Epithelial cell of esophagus (primary cell): ENCODE data around the gene IL12A.
A peak's percentile ranks its signal among the peaks of the same experiment; 100 is the strongest.

Source experiments
- DNase-seq: peaks from one replicate; pipeline ENCODE4 v3.0.0; 2010; ENCODE audit warnings: low read depth
- H3K4me3 ChIP-seq: 2 replicates; pipeline ENCODE4 v1.5.1; 2011; ENCODE audit warnings: mild to moderate bottlenecking, low read length, control low read depth
- TF ChIP-seq, protein P1 (sequence below): IDR thresholded peaks from 2 replicates; pipeline ENCODE4 v1.5.1; 2011; ENCODE audit warnings: low read depth, mild to moderate bottlenecking, low read length, control low read depth, inconsistent platforms; ENCODE audit not compliant: insufficient read depth; ENCODE audit errors: missing control alignments

Gene IL12A

DNA sequence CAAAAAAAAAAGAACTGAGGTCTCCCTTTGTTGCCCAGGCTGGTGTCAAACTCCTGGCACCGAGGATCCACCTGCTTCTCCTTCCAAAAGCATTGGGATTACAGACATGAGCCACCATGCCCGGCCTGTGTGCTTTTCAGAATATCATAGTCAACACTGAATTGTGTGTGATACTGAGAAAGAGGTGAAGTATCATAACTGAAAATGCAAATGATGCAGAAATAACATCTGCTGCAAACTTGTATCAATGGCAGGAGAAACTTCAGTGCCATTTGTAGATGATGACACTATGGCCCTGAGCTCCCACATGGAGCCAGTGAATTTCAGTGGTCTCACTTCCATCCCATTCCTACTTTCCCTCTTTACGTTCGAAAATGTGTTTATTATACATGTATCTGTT is 21.9 kb downstream of the IL12A start:
- TF ChIP-seq, protein P1, sequence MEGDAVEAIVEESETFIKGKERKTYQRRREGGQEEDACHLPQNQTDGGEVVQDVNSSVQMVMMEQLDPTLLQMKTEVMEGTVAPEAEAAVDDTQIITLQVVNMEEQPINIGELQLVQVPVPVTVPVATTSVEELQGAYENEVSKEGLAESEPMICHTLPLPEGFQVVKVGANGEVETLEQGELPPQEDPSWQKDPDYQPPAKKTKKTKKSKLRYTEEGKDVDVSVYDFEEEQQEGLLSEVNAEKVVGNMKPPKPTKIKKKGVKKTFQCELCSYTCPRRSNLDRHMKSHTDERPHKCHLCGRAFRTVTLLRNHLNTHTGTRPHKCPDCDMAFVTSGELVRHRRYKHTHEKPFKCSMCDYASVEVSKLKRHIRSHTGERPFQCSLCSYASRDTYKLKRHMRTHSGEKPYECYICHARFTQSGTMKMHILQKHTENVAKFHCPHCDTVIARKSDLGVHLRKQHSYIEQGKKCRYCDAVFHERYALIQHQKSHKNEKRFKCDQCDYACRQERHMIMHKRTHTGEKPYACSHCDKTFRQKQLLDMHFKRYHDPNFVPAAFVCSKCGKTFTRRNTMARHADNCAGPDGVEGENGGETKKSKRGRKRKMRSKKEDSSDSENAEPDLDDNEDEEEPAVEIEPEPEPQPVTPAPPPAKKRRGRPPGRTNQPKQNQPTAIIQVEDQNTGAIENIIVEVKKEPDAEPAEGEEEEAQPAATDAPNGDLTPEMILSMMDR = no peak
- no peak for DNase-seq
- no peak overlapping the region for H3K4me3 ChIP-seq

DNA sequence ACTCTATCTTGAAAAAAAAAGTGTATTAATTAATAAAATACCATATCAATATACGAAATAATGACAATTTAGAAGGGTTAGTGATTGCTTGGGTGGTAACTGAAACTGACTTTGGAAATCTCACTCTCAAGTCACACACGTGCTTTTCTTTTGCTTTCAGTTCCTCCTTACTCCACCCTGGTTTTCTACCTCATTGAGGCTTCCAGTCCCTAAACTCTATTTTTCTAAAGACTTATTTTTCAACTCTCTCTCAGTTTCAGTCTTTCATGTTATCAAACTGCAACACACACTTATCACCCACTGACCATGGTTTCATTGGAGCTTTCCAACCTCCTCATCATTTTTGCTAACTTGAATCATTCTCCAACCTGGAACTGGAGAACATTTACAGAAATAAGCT is 23.5 kb downstream of the IL12A start:
- no peak for DNase-seq
- H3K4me3 ChIP-seq = no peak overlapping the region
- TF ChIP-seq, protein P1 = no peak

DNA sequence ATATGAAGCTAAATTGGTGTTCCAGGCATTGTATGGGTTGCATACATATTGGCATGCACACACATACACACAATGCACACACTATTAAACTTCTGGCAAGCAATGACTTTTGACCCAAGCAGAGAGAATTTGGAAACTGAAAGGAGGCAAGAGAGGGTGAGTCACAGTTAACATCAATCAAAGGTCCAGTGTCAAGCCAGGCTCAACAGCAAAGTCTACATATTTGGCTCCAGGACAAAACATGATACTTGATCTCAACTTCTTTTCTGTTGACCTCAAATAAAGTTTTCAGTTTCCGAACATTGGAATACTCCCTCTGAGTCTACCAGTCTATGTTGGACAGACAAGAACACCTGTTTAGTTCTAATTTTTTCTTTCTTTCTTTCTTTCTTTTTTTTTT is 28.3 kb downstream of the IL12A start:
- peak; percentile 8 for DNase-seq
- no peak overlapping the region for H3K4me3 ChIP-seq
- TF ChIP-seq, protein P1 = no peak

DNA sequence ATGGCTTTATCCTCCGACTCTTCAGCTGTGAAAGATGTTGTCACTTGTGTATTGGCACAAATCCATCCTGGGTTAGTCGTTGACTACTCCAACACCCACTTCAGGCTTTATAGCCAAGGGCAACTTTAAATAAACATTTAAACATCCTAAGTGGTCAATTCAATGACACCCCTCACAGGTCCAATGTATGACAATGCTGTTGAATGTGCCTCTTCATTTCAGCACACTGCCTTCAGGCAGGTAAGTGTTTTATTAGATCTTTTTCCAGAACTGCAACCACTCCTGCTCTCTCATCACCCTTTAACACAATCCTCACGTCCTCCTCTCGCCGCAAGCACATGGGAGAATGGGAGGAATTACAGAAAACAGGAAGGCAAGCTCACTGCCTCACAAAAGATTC is 30.3 kb downstream of the IL12A start:
- no peak overlapping the region for H3K4me3 ChIP-seq
- TF ChIP-seq, protein P1 = no peak
- DNase-seq = no peak

DNA sequence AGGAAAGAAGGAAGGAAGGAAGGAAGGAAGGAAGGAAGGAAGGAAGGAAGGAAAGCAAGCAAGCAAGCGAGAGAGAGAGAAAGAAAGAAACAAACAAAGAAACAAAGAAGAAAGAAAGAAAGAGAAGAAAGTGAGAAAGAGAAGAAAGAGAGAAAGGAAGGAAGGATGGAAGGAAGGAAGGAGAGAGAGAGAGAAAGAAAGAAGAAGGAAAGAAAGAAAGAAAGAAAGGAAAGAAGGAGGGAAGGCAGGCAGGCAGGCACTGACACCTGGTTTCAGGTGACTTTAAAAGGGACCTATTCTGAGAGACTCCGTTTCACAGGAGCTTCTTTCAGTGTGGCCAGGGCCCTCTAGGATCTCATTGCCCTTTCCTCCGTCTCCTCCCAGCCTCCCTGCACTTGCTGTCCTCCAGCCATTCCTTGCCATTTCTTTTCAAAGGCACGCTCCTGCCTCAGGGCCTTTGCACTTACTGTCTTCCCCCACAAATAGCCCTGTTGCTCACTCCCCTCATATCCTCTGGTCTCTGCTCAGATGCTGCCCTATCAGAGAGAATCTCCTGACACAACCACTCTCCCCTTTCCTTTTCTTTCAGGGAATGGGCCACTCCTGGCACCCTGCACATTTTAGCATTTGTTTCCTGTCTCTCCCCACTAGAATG is 31.5 kb downstream of the IL12A start:
- no peak for DNase-seq
- no peak overlapping the region for H3K4me3 ChIP-seq
- TF ChIP-seq, protein P1 = no peak

DNA sequence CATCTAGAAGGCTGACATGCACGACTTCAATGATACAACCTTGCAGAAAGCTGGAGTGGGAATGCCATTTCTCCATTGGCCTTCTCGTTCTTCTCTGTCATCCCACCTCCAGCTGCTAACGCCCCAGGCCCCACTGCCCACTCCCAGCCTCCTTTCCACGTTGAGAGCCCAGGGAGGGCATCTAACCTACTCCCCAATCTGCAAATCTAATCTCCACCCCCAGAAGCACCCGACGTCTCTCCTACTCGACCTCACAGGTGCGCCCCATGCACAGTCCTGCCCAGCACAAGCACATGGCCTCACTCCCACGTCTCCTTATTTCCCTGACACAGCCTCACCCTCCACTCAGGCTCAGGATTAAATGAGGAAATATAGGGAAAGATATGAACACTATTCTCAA is 33.4 kb downstream of the IL12A start:
- no peak for DNase-seq
- TF ChIP-seq, protein P1 = no peak
- no peak overlapping the region for H3K4me3 ChIP-seq

DNA sequence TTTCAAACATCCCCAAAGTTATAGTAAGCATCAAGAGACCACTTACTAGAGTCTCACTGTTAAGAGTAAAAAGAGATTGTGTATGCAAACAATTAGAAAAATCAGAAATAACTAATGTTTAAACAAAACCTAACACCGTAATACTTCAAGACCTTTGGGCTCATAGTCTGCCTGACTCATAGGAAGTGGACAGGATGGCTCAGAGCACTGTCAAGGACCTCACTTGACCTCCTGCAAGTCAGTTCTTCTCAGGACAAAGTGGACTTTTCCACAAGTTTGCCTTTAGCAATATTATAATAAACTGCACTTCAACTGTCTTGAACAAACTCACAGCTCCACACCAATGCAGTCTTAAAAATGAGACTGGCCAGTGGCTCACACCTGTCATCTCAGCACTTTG is 34.8 kb downstream of the IL12A start:
- H3K4me3 ChIP-seq = no peak overlapping the region
- no peak for DNase-seq
- TF ChIP-seq, protein P1 = no peak
